Testis (tissue), 2 donors: Measurements from ENCODE around the gene CCDC154.

Source experiments
- CTCF ChIP-seq, 3 experiments: fragments of 450-650 bp in 2 of 3; fragments of 200-600 bp in 1 of 3; sonication (generic) in 1 of 3; IDR thresholded peaks; one replicate each; pipeline ENCODE4 v1.5.1; 2016 to 2019; ENCODE audit warnings: antibody characterized with exemption in 3 of 3, mild to moderate bottlenecking in 2 of 3, moderate library complexity in 1 of 3
- POLR2A ChIP-seq: fragments of 450-650 bp; IDR thresholded peaks from one replicate; pipeline ENCODE4 v1.6.1; 2017; ENCODE audit warnings: antibody characterized with exemption, mild to moderate bottlenecking, moderate library complexity

- TF ChIP-seq CTCF (IDR thresholded peaks at IDR 0.05) (no peak), POLR2A (no peak)
These were observed 46.6 kb downstream of the CCDC154 start for GRCh38 chr16:1397779-1398178.
